ENCODE results near the gene TMX4.

Gene TMX4

GRCh38 chr20:8019246-8019997, at the start of gene TMX4:
Gene TMX4, minus strand, starts transcription at chr20:8019761. Its CDS starts 148 bp downstream, at chr20:8019613.
- Histone ChIP-seq H3K4me2 (ENCODE audit: low read length) (peak within 1 kb of the TSS; percentile 90), H3F3A (ENCODE audit: control insufficient read depth, insufficient read depth) (peaks cover 8% of the 10 kb centered on the region), H3K36me3 (ENCODE audit: control insufficient read depth, low read length) (peaks cover 4% of the 10 kb centered on the region), H3K9me3 (ENCODE audit: control insufficient read depth, insufficient read depth, low read length) (no peaks in the 10 kb centered on the region), H3K4me1 (ENCODE audit: control insufficient read depth, low read length) (peaks cover 33% of the 10 kb centered on the region), H3K27ac (ENCODE audit: low read depth, low read length) (peak within 1 kb of the TSS; percentile 83), H3K79me2 (ENCODE audit: control insufficient read depth, low read length) (peaks cover 42% of the 10 kb centered on the region), H3K27me3 (ENCODE audit: control insufficient read depth, low read length) (no peaks in the 10 kb centered on the region), H3K9me2 (replicated peaks; ENCODE audit: control insufficient read depth, low read length) (no peaks in the 10 kb centered on the region), H3K4me3 (ENCODE audit: low read length) (peak within 1 kb of the TSS; percentile 81), H4K20me1 (ENCODE audit: control insufficient read depth, insufficient read depth, low read depth, low read length) (no peaks in the 10 kb centered on the region)
- TF ChIP-seq EZH2phosphoT487 (IDR thresholded peaks at IDR 0.05; ENCODE audit: borderline replicate concordance, low read length) (no peak), CTCF (IDR thresholded peaks at IDR 0.05; ENCODE audit: low read depth, low read length, poor library complexity, severe bottlenecking) (no peak)

- no peaks in the 10 kb centered on the region for H3F3A ChIP-seq (ENCODE audit: control insufficient read depth, insufficient read depth)
- no peaks in the 10 kb centered on the region for H3K9me2 ChIP-seq (replicated peaks; ENCODE audit: control insufficient read depth, low read length)
- H3K27ac ChIP-seq (ENCODE audit: low read depth, low read length): no peak overlapping the region
- no peaks in the 10 kb centered on the region for H3K4me1 ChIP-seq (ENCODE audit: control insufficient read depth, low read length)
- H3K4me2 ChIP-seq (ENCODE audit: low read length): no peak overlapping the region
- H4K20me1 ChIP-seq (ENCODE audit: control insufficient read depth, insufficient read depth, low read depth, low read length): no peaks in the 10 kb centered on the region
- H3K9me3 ChIP-seq (ENCODE audit: control insufficient read depth, insufficient read depth, low read length): no peaks in the 10 kb centered on the region
- H3K4me3 ChIP-seq (ENCODE audit: low read length): no peak overlapping the region
- no peaks in the 10 kb centered on the region for H3K27me3 ChIP-seq (ENCODE audit: control insufficient read depth, low read length)
- TF ChIP-seq EZH2phosphoT487 (IDR thresholded peaks at IDR 0.05; ENCODE audit: borderline replicate concordance, low read length): no peak
- no peak for TF ChIP-seq CTCF (IDR thresholded peaks at IDR 0.05; ENCODE audit: low read depth, low read length, poor library complexity, severe bottlenecking)
- H3K79me2 ChIP-seq (ENCODE audit: control insufficient read depth, low read length): no peaks in the 10 kb centered on the region
- H3K36me3 ChIP-seq (ENCODE audit: control insufficient read depth, low read length): no peaks in the 10 kb centered on the region
Observed at GRCh38 chr20:8067082-8067481, 47.5 kb upstream of the TMX4 start.

- H3K79me2 ChIP-seq (ENCODE audit: control insufficient read depth, low read length): no peaks in the 10 kb centered on the region
- no peaks in the 10 kb centered on the region for H3K27me3 ChIP-seq (ENCODE audit: control insufficient read depth, low read length)
- no peaks in the 10 kb centered on the region for H4K20me1 ChIP-seq (ENCODE audit: control insufficient read depth, insufficient read depth, low read depth, low read length)
- TF ChIP-seq CTCF (IDR thresholded peaks at IDR 0.05; ENCODE audit: low read depth, low read length, poor library complexity, severe bottlenecking) (no peak), EZH2phosphoT487 (IDR thresholded peaks at IDR 0.05; ENCODE audit: borderline replicate concordance, low read length) (no peak)
- H3K36me3 ChIP-seq (ENCODE audit: control insufficient read depth, low read length): no peaks in the 10 kb centered on the region
- H3K4me3 ChIP-seq (ENCODE audit: low read length): no peak overlapping the region
- H3K9me3 ChIP-seq (ENCODE audit: control insufficient read depth, insufficient read depth, low read length): no peaks in the 10 kb centered on the region
- H3K4me2 ChIP-seq (ENCODE audit: low read length): no peak overlapping the region
- H3K9me2 ChIP-seq (replicated peaks; ENCODE audit: control insufficient read depth, low read length): no peaks in the 10 kb centered on the region
- no peaks in the 10 kb centered on the region for H3K4me1 ChIP-seq (ENCODE audit: control insufficient read depth, low read length)
- no peaks in the 10 kb centered on the region for H3F3A ChIP-seq (ENCODE audit: control insufficient read depth, insufficient read depth)
- no peak overlapping the region for H3K27ac ChIP-seq (ENCODE audit: low read depth, low read length)
Observed at GRCh38 chr20:8066662-8067061, 47.1 kb upstream of the TMX4 start.
